CD4-positive, alpha-beta T cell (primary cell): ENCODE results near the gene FEN1. TPM values are rescaled to one million over a fixed set of nuclear protein-coding genes. Genes with fewer than 3 reads are reported as not detected.

Experiments
- ATAC-seq: fragments of 200-7000 bp; cut with Tn5 transposase; one replicate; pipeline ENCODE4 v1.10.0; 2022; ENCODE audit warnings: mild to moderate bottlenecking; ENCODE audit not compliant: poor library complexity
- CTCF ChIA-PET: fragments of 350-600 bp; sonication (Branson Sonifier 250); formaldehyde crosslinking; loops from one replicate; lab custom pipeline; 2021; ENCODE audit warnings: antibody characterized with exemption, inconsistent platforms; lab: Charles Lee
- POLR2A ChIA-PET: fragments of 350-600 bp; sonication (Branson Sonifier 250); formaldehyde crosslinking; loops from one replicate; lab custom pipeline; 2021; ENCODE audit warnings: antibody characterized with exemption, inconsistent platforms; lab: Charles Lee
- DNase-seq, 14 experiments: peaks; one replicate each; pipeline ENCODE4 v3.0.0-alpha.2; 2013 to 2020; ENCODE audit warnings: mixed read lengths in 2 of 14
- H3K27ac ChIP-seq, 2 donors: one replicate each; pipeline versions ENCODE4 v1.5.1 to v1.7.0; 2013; ENCODE audit warnings: low read length in 2 of 2, low read depth in 1 of 2, mild to moderate bottlenecking in 1 of 2
- H3K27me3 ChIP-seq, 2 experiments: 1 replicate in 1 of 2; 2 replicates in 1 of 2; pipeline versions ENCODE4 v1.6.1 to v1.7.0; 2013; ENCODE audit warnings: low read length in 2 of 2, control low read depth in 1 of 2, mild to moderate bottlenecking in 1 of 2, moderate library complexity in 1 of 2; ENCODE audit not compliant: insufficient read depth in 2 of 2, control insufficient read depth in 1 of 2
- H3K36me3 ChIP-seq: one replicate; pipeline ENCODE4 v1.6.1; 2013; ENCODE audit warnings: low read length, control low read depth; ENCODE audit not compliant: insufficient read depth
- H3K4me1 ChIP-seq: one replicate; pipeline ENCODE4 v1.6.1; 2013; ENCODE audit warnings: low read length, control low read depth; ENCODE audit not compliant: insufficient read depth
- H3K4me3 ChIP-seq: one replicate; pipeline ENCODE4 v1.5.1; 2013; ENCODE audit warnings: mild to moderate bottlenecking, low read length, moderate library complexity
- H3K9me3 ChIP-seq, 2 experiments: 1 replicate in 1 of 2; 2 replicates in 1 of 2; pipeline versions ENCODE4 v1.6.1 to v1.7.0; 2013; ENCODE audit warnings: low read length in 2 of 2, mild to moderate bottlenecking in 2 of 2, control low read depth in 1 of 2, moderate library complexity in 1 of 2; ENCODE audit not compliant: control insufficient read depth in 1 of 2, insufficient read depth in 1 of 2
- H3K27ac Mint-ChIP-seq: one replicate; pipeline ENCODE4 v1.8.0; 2020; ENCODE audit warnings: mixed read lengths
- H3K27me3 Mint-ChIP-seq: one replicate; pipeline ENCODE4 v1.8.0; 2021; ENCODE audit warnings: mixed read lengths
- H3K36me3 Mint-ChIP-seq: one replicate; pipeline ENCODE4 v1.8.0; 2021; ENCODE audit warnings: low read depth, mixed read lengths
- H3K4me1 Mint-ChIP-seq: one replicate; pipeline ENCODE4 v1.8.0; 2021; ENCODE audit warnings: low read depth, mixed read lengths
- H3K4me3 Mint-ChIP-seq: one replicate; pipeline ENCODE4 v1.8.0; 2020; ENCODE audit warnings: mild to moderate bottlenecking, mixed read lengths
- H3K9me3 Mint-ChIP-seq: one replicate; pipeline ENCODE4 v1.8.0; 2020; ENCODE audit warnings: mixed read lengths
- CTCF ChIP-seq: fragments of 200-600 bp; IDR thresholded peaks from one replicate; pipeline ENCODE4 v1.8.0; 2022; ENCODE audit warnings: antibody characterized with exemption, mild to moderate bottlenecking
- intact Hi-C, 2 experiments: fragments of 100-400 bp; cut with DNase I in 1 of 2; cut with micrococcal nuclease in 1 of 2; formaldehyde crosslinking; loops; one replicate each; pipeline versions ENCODE4 v1.15.1 to v1.9.0; 2023 to 2025; cut with DNase I, micrococcal nuclease
- total RNA-seq, 174 experiments: library from RNA in 2 of 174; stranded (reverse) in 2 of 174; gene quantifications; one replicate each; pipeline ENCODE4 v1.2.3 and lab custom pipeline; 2021 to 2026

Gene FEN1
- total RNA-seq, 2 experiments from 2014 or later: 7.5 to 9.1 TPM

- Mint-ChIP-seq H3K4me1 (peaks cover 16% of the 10 kb centered on the region), H3K9me3 (no peaks in the 10 kb centered on the region), H3K4me3 (peak overlapping the region; percentile 68), H3K27me3 (no peaks in the 10 kb centered on the region), H3K36me3 (no peaks in the 10 kb centered on the region), H3K27ac (no peak overlapping the region)
- intact Hi-C loops: no loop called here
- no peaks in the 10 kb centered on the region for H3K9me3 ChIP-seq
- H3K4me1 ChIP-seq: peaks cover 39% of the 10 kb centered on the region
- ATAC-seq (peak; percentile 47), DNase-seq (peak; percentile 27 to 71 (median 44))
- H3K27me3 ChIP-seq: no peaks in the 10 kb centered on the region
- H3K36me3 ChIP-seq: no peaks in the 10 kb centered on the region
- H3K27ac ChIP-seq: no peak overlapping the region
- CTCF ChIA-PET: interaction anchor here (1.5 kb wide), 1 partner anchor 21 kb away, joined by 8 read pairs; no protein-coding TSS in a partner anchor
- peak overlapping the region; percentile 55 for H3K4me3 ChIP-seq
- POLR2A ChIA-PET: no interaction called here
- TF ChIP-seq CTCF: no peak
These were observed 16.1 kb upstream of the FEN1 start for GRCh38 chr11:61776561-61777075.

GRCh38 chr11:61777234-61778090 is 15.2 kb upstream of the FEN1 start:
- peak; percentile 77 for ATAC-seq
- H3K9me3 Mint-ChIP-seq: no peaks in the 10 kb centered on the region

GRCh38 chr11:61778357-61778886 is 14.3 kb upstream of the FEN1 start:
- ChIA-PET POLR2A (no interaction called here), CTCF (no interaction called here)
- Mint-ChIP-seq H3K4me3 (peak overlapping the region; percentile 68), H3K27me3 (no peaks in the 10 kb centered on the region), H3K4me1 (peaks cover 16% of the 10 kb centered on the region), H3K27ac (no peak overlapping the region), H3K36me3 (no peaks in the 10 kb centered on the region), H3K9me3 (no peaks in the 10 kb centered on the region)
- intact Hi-C loops: no loop called here
- DNase-seq (no peak), ATAC-seq (no peak)
- H3K4me3 ChIP-seq: no peak overlapping the region
- H3K27me3 ChIP-seq: no peaks in the 10 kb centered on the region
- peaks cover 22% of the 10 kb centered on the region for H3K4me1 ChIP-seq
- no peak for TF ChIP-seq CTCF
- no peaks in the 10 kb centered on the region for H3K36me3 ChIP-seq
- no peak overlapping the region for H3K27ac ChIP-seq
- no peaks in the 10 kb centered on the region for H3K9me3 ChIP-seq

More at GRCh38 chr11:61777234-61778090, 15.2 kb upstream of the FEN1 start:
- H3K36me3 ChIP-seq: no peaks in the 10 kb centered on the region
- H3K4me1 ChIP-seq: peaks cover 30% of the 10 kb centered on the region
- no peaks in the 10 kb centered on the region for H3K36me3 Mint-ChIP-seq
- intact Hi-C loops: no loop called here
- no peaks in the 10 kb centered on the region for H3K27me3 Mint-ChIP-seq
- POLR2A ChIA-PET: no interaction called here
- DNase-seq: peak; percentile 41 to 86 (median 66)
- H3K9me3 ChIP-seq: no peaks in the 10 kb centered on the region
- H3K27ac ChIP-seq: no peak overlapping the region
- peak overlapping the region; percentile 55 for H3K4me3 ChIP-seq
- peaks cover 16% of the 10 kb centered on the region for H3K4me1 Mint-ChIP-seq
- CTCF ChIA-PET: interaction anchor here (1.5 kb wide), 1 partner anchor 20 kb away, joined by 8 read pairs; no protein-coding TSS in a partner anchor
- no peak for TF ChIP-seq CTCF
- H3K27ac Mint-ChIP-seq: no peak overlapping the region
- H3K4me3 Mint-ChIP-seq: peak overlapping the region; percentile 68
- H3K27me3 ChIP-seq: no peaks in the 10 kb centered on the region
